ENCODE data around the gene SLC51B. TPM values are rescaled to one million over a fixed set of nuclear protein-coding genes. Genes with fewer than 3 reads are reported as not detected.
A peak's percentile ranks its signal among the peaks of the same experiment; 100 is the strongest.
"Not testable (repeated sequence)": the region's sequence is repeated elsewhere in the genome, so short reads cannot be mapped to it uniquely, and the experiment has no call there.

The SLC51B gene
- polyA plus RNA-seq, 6 donors from 2014 or later, result not detected

DNA sequence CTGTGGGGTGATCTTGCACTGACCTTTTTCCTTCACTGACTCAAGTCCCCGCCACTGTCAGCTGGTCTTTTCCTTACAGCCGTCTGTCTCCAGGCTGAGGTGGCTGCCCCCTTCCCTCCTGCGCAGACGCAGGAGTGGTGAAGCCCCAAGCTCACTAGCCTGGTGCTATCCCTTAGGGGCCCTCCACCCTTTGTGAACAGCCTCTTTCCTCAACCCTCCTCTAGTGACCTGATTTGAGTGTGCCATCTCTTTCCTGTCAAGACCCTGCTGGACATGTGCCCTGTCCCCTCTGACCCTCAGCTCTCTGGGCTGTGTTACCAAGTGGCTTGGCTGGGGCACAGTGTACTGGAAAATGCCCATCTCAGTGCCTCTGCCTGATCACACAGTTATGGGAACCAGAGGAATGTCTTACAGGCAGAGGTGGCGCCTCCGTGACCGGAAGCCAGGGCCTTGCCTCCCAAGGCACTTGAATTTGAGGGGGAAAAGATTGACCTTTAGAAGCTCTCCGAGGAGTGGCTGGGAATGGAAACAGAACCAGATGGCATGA lies 40.1 kb downstream of the SLC51B start:
- Mint-ChIP-seq H3K4me3 (no peak overlapping the region), H3K27ac (no peak overlapping the region), H3K27me3 (peaks cover 31 to 50% (median 47%) of the 10 kb centered on the region in 3 donors), H3K4me1 (peaks cover 0 to 8% (median 7%) of the 10 kb centered on the region in 3 donors), H3K36me3 (no peaks in the 10 kb centered on the region), H3K9me3 (no peaks in the 10 kb centered on the region)
- ATAC-seq (ENCODE audit: low read depth in 2 of 2) (no peak), DNase-seq (no peak)

DNA sequence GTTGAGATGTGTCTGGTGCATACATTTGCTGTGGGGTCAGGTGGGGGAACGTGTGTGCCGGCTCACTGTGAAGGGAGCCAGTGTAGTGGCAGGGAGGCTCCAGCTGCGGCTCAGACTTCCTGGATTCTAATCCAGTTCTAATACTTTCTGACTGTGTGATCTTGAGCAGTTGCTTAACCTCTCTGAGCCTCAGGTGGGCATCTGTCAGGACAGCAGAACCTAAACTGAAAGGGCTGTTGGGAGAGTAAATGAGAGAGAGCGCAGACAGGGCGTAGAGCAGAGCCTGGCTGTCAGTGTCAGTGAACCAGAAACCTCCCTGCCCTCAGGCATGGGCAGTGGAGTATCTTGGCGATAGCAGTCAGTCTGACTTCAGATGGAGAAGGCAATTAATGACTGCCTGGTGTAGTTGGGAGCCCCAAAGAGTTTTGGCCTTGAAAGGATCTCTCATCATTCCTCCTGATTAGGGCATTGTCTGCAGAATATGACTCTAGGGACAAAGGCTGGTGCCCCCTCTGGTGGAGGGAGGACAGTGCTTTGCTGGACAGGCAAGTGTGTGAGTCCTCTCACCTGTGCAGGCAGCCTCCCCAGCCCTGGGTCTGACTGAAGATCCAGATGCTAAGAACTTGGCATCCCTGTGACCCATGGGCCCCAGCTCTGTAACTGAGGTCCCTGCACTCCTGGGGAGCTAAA lies 40.9 kb downstream of the SLC51B start:
- Mint-ChIP-seq H3K4me3 (peak overlapping the region in 1 of 8 donors; percentile 57), H3K9me3 (no peaks in the 10 kb centered on the region), H3K36me3 (no peaks in the 10 kb centered on the region), H3K4me1 (peaks cover 0 to 8% (median 7%) of the 10 kb centered on the region in 3 donors), H3K27ac (peak overlapping the region in 1 of 6 donors; percentile 9), H3K27me3 (peaks cover 24 to 46% (median 44%) of the 10 kb centered on the region in 3 donors)
- peak in 1 of 2 donors; percentile 32 for ATAC-seq (ENCODE audit: low read depth in 2 of 2)
- DNase-seq, result no peak

- DNase-seq, result no peak
- Mint-ChIP-seq H3K27ac (no peak overlapping the region), H3K4me1 (peaks cover 0 to 8% (median 7%) of the 10 kb centered on the region in 3 donors), H3K4me3 (no peak overlapping the region), H3K9me3 (no peaks in the 10 kb centered on the region), H3K27me3 (peaks cover 21 to 41% (median 38%) of the 10 kb centered on the region in 3 donors), H3K36me3 (no peaks in the 10 kb centered on the region)
- ATAC-seq (ENCODE audit: low read depth in 2 of 2), result peak; percentile 23 to 38
These were observed 41.5 kb downstream of the SLC51B start for GRCh38 chr15:65086680-65087111.

GRCh38 chr15:65087411-65087810 lies 42.2 kb downstream of the SLC51B start:
- ATAC-seq (ENCODE audit: low read depth in 2 of 2) (no peak), DNase-seq (no peak)
- Mint-ChIP-seq H3K9me3 (no peaks in the 10 kb centered on the region), H3K27ac (peak overlapping the region in 1 of 6 donors; percentile 16), H3K4me3 (no peak overlapping the region), H3K4me1 (peaks cover 0 to 6% (median 5%) of the 10 kb centered on the region in 3 donors), H3K27me3 (peaks cover 18 to 34% (median 32%) of the 10 kb centered on the region in 3 donors), H3K36me3 (no peaks in the 10 kb centered on the region)

- DNase-seq, result no peak
- Mint-ChIP-seq H3K9me3 (no peaks in the 10 kb centered on the region), H3K36me3 (no peaks in the 10 kb centered on the region), H3K4me3 (no peak overlapping the region), H3K27me3 (peaks cover 11 to 27% (median 26%) of the 10 kb centered on the region in 3 donors), H3K4me1 (no peaks in the 10 kb centered on the region), H3K27ac (peak overlapping the region in 2 of 6 donors; percentile 9 to 16)
- ATAC-seq (ENCODE audit: low read depth in 2 of 2), result no peak
These were observed 42.9 kb downstream of the SLC51B start for GRCh38 chr15:65087873-65088642.

- H3K36me3 Mint-ChIP-seq, result no peaks in the 10 kb centered on the region
- H3K4me3 Mint-ChIP-seq, result no peak overlapping the region
- peaks cover 11 to 21% (median 20%) of the 10 kb centered on the region in 3 donors for H3K27me3 Mint-ChIP-seq
- no peak overlapping the region for H3K27ac Mint-ChIP-seq
- no peaks in the 10 kb centered on the region for H3K9me3 Mint-ChIP-seq
- ATAC-seq (ENCODE audit: low read depth in 2 of 2) (no peak), DNase-seq (no peak)
- H3K4me1 Mint-ChIP-seq, result no peaks in the 10 kb centered on the region
These were observed 43.4 kb downstream of the SLC51B start for GRCh38 chr15:65088643-65089021.

- Mint-ChIP-seq H3K9me3 (no peaks in the 10 kb centered on the region), H3K36me3 (no peaks in the 10 kb centered on the region), H3K27ac (no peak overlapping the region), H3K4me3 (no peak overlapping the region), H3K27me3 (peaks cover 4 to 15% (median 13%) of the 10 kb centered on the region in 3 donors), H3K4me1 (no peaks in the 10 kb centered on the region)
- DNase-seq (no peak), ATAC-seq (ENCODE audit: low read depth in 2 of 2) (no peak)
These were observed 44.1 kb downstream of the SLC51B start for GRCh38 chr15:65089206-65089824.

DNA sequence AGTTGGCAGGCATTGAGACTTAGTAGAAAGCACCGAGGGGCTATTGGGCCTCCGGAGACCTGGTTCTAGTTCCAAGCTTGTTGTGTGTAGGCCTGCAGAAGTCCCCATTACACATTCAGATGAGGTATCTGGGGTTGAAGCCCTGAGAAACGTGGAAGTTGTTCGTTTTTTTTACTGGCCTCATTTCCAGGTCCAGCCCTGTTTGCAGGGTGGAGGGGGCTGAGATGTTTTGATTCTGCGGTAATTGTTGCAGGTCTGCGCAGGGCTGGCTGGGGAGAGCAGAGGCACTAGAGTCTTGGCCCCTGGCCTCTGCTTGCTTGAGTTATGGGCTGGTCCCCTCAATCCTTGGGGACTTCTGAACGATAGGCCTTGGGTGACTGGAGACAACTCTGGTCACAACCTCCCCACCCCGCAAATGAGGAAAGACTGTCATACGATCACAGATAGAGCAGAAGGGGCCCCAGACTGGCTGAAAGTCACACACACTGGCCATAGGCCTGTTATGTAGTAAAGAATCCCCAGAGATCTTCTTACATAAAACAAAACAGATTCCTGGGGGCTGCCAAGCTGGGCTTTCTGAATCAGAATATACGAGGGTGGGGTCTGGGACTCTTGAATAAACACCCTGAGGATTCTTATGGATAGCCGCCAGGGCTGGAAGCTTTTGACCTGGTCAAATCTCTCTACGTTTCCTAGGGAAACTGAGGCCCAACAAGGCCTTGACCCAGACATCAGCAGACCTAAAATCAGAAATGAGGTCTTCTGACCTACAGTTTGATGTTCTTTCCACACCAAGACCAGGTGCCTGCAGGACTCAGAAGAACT lies 47.0 kb downstream of the SLC51B start:
- H3K4me3 Mint-ChIP-seq, result no peak overlapping the region
- H3K4me1 Mint-ChIP-seq, result no peaks in the 10 kb centered on the region
- no peaks in the 10 kb centered on the region for H3K9me3 Mint-ChIP-seq
- H3K27ac Mint-ChIP-seq, result no peak overlapping the region
- no peaks in the 10 kb centered on the region for H3K27me3 Mint-ChIP-seq
- no peaks in the 10 kb centered on the region for H3K36me3 Mint-ChIP-seq
- DNase-seq (no peak), ATAC-seq (ENCODE audit: low read depth in 2 of 2) (no peak)

DNA sequence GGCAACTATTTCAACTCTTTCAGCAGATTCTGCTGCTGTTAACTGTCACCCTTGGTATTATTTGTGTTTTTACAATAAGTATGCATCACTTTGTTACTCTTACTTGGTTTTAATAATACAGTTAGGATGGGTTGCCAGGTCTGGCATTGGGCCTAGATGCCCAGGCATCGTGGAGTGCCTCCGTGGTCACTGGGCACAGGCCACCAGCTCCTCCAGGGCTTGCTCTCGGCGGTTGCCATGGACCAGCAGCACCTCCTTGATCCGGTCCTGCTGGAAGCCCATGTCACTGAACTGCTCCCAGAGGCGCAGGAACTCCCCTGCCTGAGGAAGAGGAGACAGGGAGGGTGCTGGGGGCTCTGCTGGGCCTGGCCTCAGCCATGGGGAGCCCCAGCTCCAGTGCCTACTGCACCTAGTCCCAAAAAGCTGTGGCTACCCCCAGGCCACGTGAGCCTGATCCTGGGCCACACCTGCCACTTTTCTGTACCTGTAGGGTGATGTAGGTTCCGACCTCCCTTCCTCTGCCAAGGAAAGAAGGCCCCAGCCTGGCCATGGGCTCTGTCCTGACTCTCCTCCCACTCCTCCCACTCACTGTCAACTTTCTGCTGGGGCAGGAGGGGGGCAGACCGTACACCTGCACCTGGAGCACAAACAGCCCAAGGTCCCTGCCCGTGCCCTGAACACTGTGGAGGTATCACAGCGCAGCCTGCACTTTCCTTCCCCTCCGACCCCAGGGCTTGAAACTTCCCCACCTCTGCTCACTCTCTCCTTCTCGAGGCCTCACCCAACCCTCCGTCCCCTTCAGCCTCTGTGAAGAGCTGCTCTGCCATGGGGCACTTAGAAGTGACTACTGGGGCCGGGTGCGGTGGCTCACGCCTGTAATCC lies 48.0 kb downstream of the SLC51B start:
- ATAC-seq (ENCODE audit: low read depth in 2 of 2) (no peak), DNase-seq (no peak)
- no peaks in the 10 kb centered on the region for H3K4me1 Mint-ChIP-seq
- H3K27ac Mint-ChIP-seq, result no peak overlapping the region
- peaks cover 3 to 5% of the 10 kb centered on the region in 2 donors for H3K36me3 Mint-ChIP-seq
- no peaks in the 10 kb centered on the region for H3K27me3 Mint-ChIP-seq
- H3K4me3 Mint-ChIP-seq, result no peak overlapping the region
- no peaks in the 10 kb centered on the region for H3K9me3 Mint-ChIP-seq

DNA sequence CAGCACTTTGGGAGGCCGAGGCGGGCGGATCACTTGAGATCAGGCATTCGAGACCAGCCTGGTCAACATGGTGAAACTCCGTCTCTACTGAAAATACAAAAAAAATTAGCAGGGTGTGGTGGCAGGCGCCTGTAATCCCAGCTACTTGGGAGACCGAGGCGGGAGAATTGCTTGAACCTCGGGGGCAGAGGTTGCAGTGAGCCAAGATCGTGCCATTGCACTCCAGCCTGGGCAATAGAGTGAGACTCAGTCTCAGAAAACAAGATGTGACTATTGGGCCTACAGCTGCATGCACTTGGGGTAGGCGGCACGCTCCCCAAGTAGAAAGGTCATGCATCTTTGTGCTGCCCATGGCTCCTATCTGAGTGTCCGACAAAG lies 48.6 kb downstream of the SLC51B start:
- not testable (repeated sequence) for H3K4me3 Mint-ChIP-seq; ATAC-seq (ENCODE audit: low read depth in 2 of 2); H3K9me3 Mint-ChIP-seq; H3K27me3 Mint-ChIP-seq; DNase-seq; H3K4me1 Mint-ChIP-seq
- Mint-ChIP-seq H3K36me3 (peaks cover 10 to 11% of the 10 kb centered on the region in 2 donors), H3K27ac (peak overlapping the region in 1 of 6 donors; percentile 16)

DNA sequence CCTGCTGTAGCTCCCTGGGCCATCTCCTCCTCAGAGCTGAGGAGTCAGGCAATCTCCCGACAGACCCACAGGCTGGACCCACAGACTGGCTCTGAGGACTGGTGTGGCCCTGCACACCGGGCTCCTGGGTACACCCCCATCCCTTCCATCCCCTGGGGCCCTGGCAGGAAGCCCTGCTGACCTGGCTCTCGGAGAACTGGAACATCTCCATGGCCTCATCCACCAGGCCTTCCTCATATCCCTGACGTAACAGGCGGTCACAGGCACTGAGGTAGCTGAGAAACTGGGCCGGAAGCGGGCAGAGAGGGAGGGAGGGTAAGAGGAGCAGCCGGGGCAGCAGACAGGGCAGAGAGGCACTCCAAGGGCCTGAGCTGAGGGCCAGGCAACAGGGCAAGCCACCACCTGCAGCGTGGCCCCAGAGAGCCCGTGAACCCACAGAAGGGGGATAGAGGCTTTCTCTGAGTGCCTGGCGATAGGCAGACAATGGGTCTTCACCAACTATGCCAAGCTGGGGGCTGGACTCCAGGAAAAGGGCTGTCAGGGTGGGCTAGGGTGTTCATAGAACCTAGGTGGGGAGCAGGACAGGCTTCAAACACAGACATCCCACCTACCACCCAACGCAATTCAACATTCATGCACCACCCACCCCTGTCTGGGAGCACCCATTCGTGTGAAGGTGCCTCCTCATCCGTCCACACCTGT lies 49.3 kb downstream of the SLC51B start:
- ATAC-seq (ENCODE audit: low read depth in 2 of 2) (no peak), DNase-seq (no peak)
- Mint-ChIP-seq H3K36me3 (peaks cover 12 to 15% of the 10 kb centered on the region in 2 donors), H3K9me3 (no peaks in the 10 kb centered on the region), H3K27me3 (no peaks in the 10 kb centered on the region), H3K4me3 (no peak overlapping the region), H3K27ac (peak overlapping the region in 2 of 6 donors; percentile 16 to 20), H3K4me1 (no peaks in the 10 kb centered on the region)
